ENCODE measurements around the gene EFEMP2. TPM values are rescaled to one million over a fixed set of nuclear protein-coding genes. Genes with fewer than 3 reads are reported as not detected.

The EFEMP2 gene
- total RNA-seq, 1 donor from 2014 or later = 35.0 TPM

- Histone ChIP-seq H3K4me3 (ENCODE audit: low read length in 3 of 3) (peak overlapping the region; percentile 75 to 99 (median 84)), H3K36me3 (ENCODE audit: control insufficient read depth in 3 of 3, insufficient read depth in 3 of 3, low read length in 3 of 3) (peaks cover 42 to 48% (median 46%) of the 10 kb centered on the region in 3 donors), H3K27ac (ENCODE audit: low read depth, low read length) (peak overlapping the region; percentile 95), H3K9ac (ENCODE audit: low read depth in 1 of 3, low read length in 3 of 3) (peak overlapping the region in 2 of 3 donors; percentile 97 to 99), H3K9me3 (ENCODE audit: control insufficient read depth in 3 of 3, low read length in 3 of 3) (no peaks in the 10 kb centered on the region), H3K4me1 (ENCODE audit: control insufficient read depth in 3 of 3, insufficient read depth in 3 of 3, low read length in 3 of 3) (peaks cover 32 to 43% (median 35%) of the 10 kb centered on the region in 3 donors), H3K27me3 (ENCODE audit: control insufficient read depth in 3 of 3, insufficient read depth in 3 of 3, low read length in 3 of 3) (no peaks in the 10 kb centered on the region)
Measured at GRCh38 chr11:65861533-65862183, 10.9 kb downstream of the EFEMP2 start.

DNA sequence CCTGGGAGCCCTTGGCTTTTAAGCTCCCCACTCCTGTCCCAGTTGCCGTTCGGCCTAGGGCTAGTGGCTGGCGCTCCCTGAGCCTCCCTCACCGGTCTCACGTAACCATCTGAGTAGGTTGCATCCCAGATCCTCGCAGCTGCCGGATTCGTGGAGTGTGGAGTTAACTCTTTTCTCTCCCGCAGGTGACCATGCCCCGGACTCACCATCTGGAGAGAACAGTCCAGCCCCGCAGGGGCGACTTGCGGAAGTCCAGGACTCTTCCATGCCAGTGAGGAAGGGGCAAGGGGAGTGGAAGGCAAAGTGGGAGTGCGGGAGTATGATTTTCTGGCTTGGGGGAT is 11.5 kb downstream of the EFEMP2 start:
- H3K27ac ChIP-seq (ENCODE audit: low read depth, low read length) = peak overlapping the region; percentile 95
- H3K4me3 ChIP-seq (ENCODE audit: low read length in 3 of 3) = peak overlapping the region; percentile 75 to 99 (median 84)
- H3K4me1 ChIP-seq (ENCODE audit: control insufficient read depth in 3 of 3, insufficient read depth in 3 of 3, low read length in 3 of 3) = peaks cover 38 to 49% (median 41%) of the 10 kb centered on the region in 3 donors
- H3K36me3 ChIP-seq (ENCODE audit: control insufficient read depth in 3 of 3, insufficient read depth in 3 of 3, low read length in 3 of 3) = peaks cover 44 to 45% (median 45%) of the 10 kb centered on the region in 3 donors
- peak overlapping the region; percentile 88 to 99 (median 97) for H3K9ac ChIP-seq (ENCODE audit: low read depth in 1 of 3, low read length in 3 of 3)
- no peaks in the 10 kb centered on the region for H3K27me3 ChIP-seq (ENCODE audit: control insufficient read depth in 3 of 3, insufficient read depth in 3 of 3, low read length in 3 of 3)
- no peaks in the 10 kb centered on the region for H3K9me3 ChIP-seq (ENCODE audit: control insufficient read depth in 3 of 3, low read length in 3 of 3)

- H3K27ac ChIP-seq (ENCODE audit: low read depth, low read length) = peak within 1 kb of the TSS; percentile 95
- H3K27me3 ChIP-seq (ENCODE audit: control insufficient read depth in 3 of 3, insufficient read depth in 3 of 3, low read length in 3 of 3) = no peaks in the 10 kb centered on the region
- no peaks in the 10 kb centered on the region for H3K9me3 ChIP-seq (ENCODE audit: control insufficient read depth in 3 of 3, low read length in 3 of 3)
- peak within 1 kb of the TSS; percentile 88 to 99 (median 97) for H3K9ac ChIP-seq (ENCODE audit: low read depth in 1 of 3, low read length in 3 of 3)
- H3K4me3 ChIP-seq (ENCODE audit: low read length in 3 of 3) = peak within 1 kb of the TSS; percentile 84 to 99 (median 84)
- H3K36me3 ChIP-seq (ENCODE audit: control insufficient read depth in 3 of 3, insufficient read depth in 3 of 3, low read length in 3 of 3) = peaks cover 45 to 47% (median 45%) of the 10 kb centered on the region in 3 donors
- H3K4me1 ChIP-seq (ENCODE audit: control insufficient read depth in 3 of 3, insufficient read depth in 3 of 3, low read length in 3 of 3) = peaks cover 44 to 55% (median 46%) of the 10 kb centered on the region in 3 donors
Measured at GRCh38 chr11:65860278-65861164, 12.1 kb downstream of the EFEMP2 start, which contains the start of gene MUS81. TSS of gene MUS81 (plus strand) at chr11:65860433. CDS start at chr11:65860754, 321 bp downstream.

- peak overlapping the region; percentile 75 to 99 (median 84) for H3K4me3 ChIP-seq (ENCODE audit: low read length in 3 of 3)
- H3K27me3 ChIP-seq (ENCODE audit: control insufficient read depth in 3 of 3, insufficient read depth in 3 of 3, low read length in 3 of 3) = no peaks in the 10 kb centered on the region
- H3K4me1 ChIP-seq (ENCODE audit: control insufficient read depth in 3 of 3, insufficient read depth in 3 of 3, low read length in 3 of 3) = peaks cover 46 to 59% (median 50%) of the 10 kb centered on the region in 3 donors
Measured at GRCh38 chr11:65859812-65860277, 12.8 kb downstream of the EFEMP2 start.

GRCh38 chr11:65859095-65859811 is 13.3 kb downstream of the EFEMP2 start:
- Histone ChIP-seq H3K4me1 (ENCODE audit: control insufficient read depth in 3 of 3, insufficient read depth in 3 of 3, low read length in 3 of 3) (peaks cover 46 to 61% (median 50%) of the 10 kb centered on the region in 3 donors), H3K36me3 (ENCODE audit: control insufficient read depth in 3 of 3, insufficient read depth in 3 of 3, low read length in 3 of 3) (peaks cover 45 to 46% (median 45%) of the 10 kb centered on the region in 3 donors), H3K27ac (ENCODE audit: low read depth, low read length) (peak overlapping the region; percentile 95), H3K27me3 (ENCODE audit: control insufficient read depth in 3 of 3, insufficient read depth in 3 of 3, low read length in 3 of 3) (no peaks in the 10 kb centered on the region), H3K9ac (ENCODE audit: low read depth in 1 of 3, low read length in 3 of 3) (peak overlapping the region; percentile 88 to 99 (median 97)), H3K9me3 (ENCODE audit: control insufficient read depth in 3 of 3, low read length in 3 of 3) (no peaks in the 10 kb centered on the region), H3K4me3 (ENCODE audit: low read length in 3 of 3) (peak overlapping the region; percentile 84 to 99 (median 84))

More at GRCh38 chr11:65859812-65860277, 12.8 kb downstream of the EFEMP2 start:
- Histone ChIP-seq H3K27ac (ENCODE audit: low read depth, low read length) (peak overlapping the region; percentile 95), H3K36me3 (ENCODE audit: control insufficient read depth in 3 of 3, insufficient read depth in 3 of 3, low read length in 3 of 3) (peaks cover 45 to 46% (median 45%) of the 10 kb centered on the region in 3 donors), H3K9me3 (ENCODE audit: control insufficient read depth in 3 of 3, low read length in 3 of 3) (no peaks in the 10 kb centered on the region), H3K9ac (ENCODE audit: low read depth in 1 of 3, low read length in 3 of 3) (peak overlapping the region; percentile 88 to 99 (median 97))

DNA sequence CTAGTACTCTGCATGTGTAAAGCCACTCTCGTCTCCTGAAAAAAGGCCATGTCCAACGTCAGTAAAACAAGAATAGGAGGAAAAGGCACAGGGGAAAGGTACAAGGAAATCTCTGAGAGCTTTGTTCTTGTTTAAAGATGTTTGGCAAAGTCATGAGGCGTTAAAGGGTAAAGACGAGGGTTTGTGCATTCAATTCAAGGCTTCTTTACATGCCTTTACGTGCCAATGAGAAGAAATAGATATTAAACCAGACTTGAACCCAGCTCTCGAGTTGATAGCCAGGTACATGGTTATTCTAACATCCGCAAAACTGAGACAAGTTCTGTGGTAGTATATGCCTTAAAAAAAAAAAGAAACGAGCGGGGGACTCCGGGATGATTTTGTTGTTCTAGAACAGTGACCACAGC is 13.9 kb downstream of the EFEMP2 start:
- peaks cover 45 to 46% (median 45%) of the 10 kb centered on the region in 3 donors for H3K36me3 ChIP-seq (ENCODE audit: control insufficient read depth in 3 of 3, insufficient read depth in 3 of 3, low read length in 3 of 3)
- H3K4me1 ChIP-seq (ENCODE audit: control insufficient read depth in 3 of 3, insufficient read depth in 3 of 3, low read length in 3 of 3) = peaks cover 44 to 64% (median 51%) of the 10 kb centered on the region in 3 donors

GRCh38 chr11:65857853-65858680 is 14.5 kb downstream of the EFEMP2 start, which contains the start of gene CFL1:
TSS of gene CFL1 (minus strand) at chr11:65858180. CDS start at chr11:65858099, 81 bp downstream.
- Histone ChIP-seq H3K4me3 (ENCODE audit: low read length in 3 of 3) (peak within 1 kb of the TSS; percentile 93 to 99 (median 95)), H3K27ac (ENCODE audit: low read depth, low read length) (peak within 1 kb of the TSS; percentile 95), H3K9me3 (ENCODE audit: control insufficient read depth in 3 of 3, low read length in 3 of 3) (no peaks in the 10 kb centered on the region), H3K4me1 (ENCODE audit: control insufficient read depth in 3 of 3, insufficient read depth in 3 of 3, low read length in 3 of 3) (peaks cover 44 to 64% (median 53%) of the 10 kb centered on the region in 3 donors), H3K27me3 (ENCODE audit: control insufficient read depth in 3 of 3, insufficient read depth in 3 of 3, low read length in 3 of 3) (no peaks in the 10 kb centered on the region), H3K9ac (ENCODE audit: low read depth in 1 of 3, low read length in 3 of 3) (peak within 1 kb of the TSS; percentile 88 to 99 (median 89)), H3K36me3 (ENCODE audit: control insufficient read depth in 3 of 3, insufficient read depth in 3 of 3, low read length in 3 of 3) (peaks cover 45 to 46% (median 46%) of the 10 kb centered on the region in 3 donors)

More for the DNA sequence above, 13.9 kb downstream of the EFEMP2 start:
- no peaks in the 10 kb centered on the region for H3K27me3 ChIP-seq (ENCODE audit: control insufficient read depth in 3 of 3, insufficient read depth in 3 of 3, low read length in 3 of 3)
- peak overlapping the region; percentile 84 to 99 (median 84) for H3K4me3 ChIP-seq (ENCODE audit: low read length in 3 of 3)
- peak overlapping the region; percentile 88 to 99 (median 89) for H3K9ac ChIP-seq (ENCODE audit: low read depth in 1 of 3, low read length in 3 of 3)
- peak overlapping the region; percentile 95 for H3K27ac ChIP-seq (ENCODE audit: low read depth, low read length)
- H3K9me3 ChIP-seq (ENCODE audit: control insufficient read depth in 3 of 3, low read length in 3 of 3) = no peaks in the 10 kb centered on the region

- Histone ChIP-seq H3K4me1 (ENCODE audit: control insufficient read depth in 3 of 3, insufficient read depth in 3 of 3, low read length in 3 of 3) (peaks cover 44 to 60% (median 53%) of the 10 kb centered on the region in 3 donors), H3K27ac (ENCODE audit: low read depth, low read length) (peak overlapping the region; percentile 95), H3K9me3 (ENCODE audit: control insufficient read depth in 3 of 3, low read length in 3 of 3) (no peaks in the 10 kb centered on the region), H3K9ac (ENCODE audit: low read depth in 1 of 3, low read length in 3 of 3) (peak overlapping the region; percentile 82 to 91 (median 84)), H3K4me3 (ENCODE audit: low read length in 3 of 3) (peak overlapping the region; percentile 91 to 95 (median 93)), H3K27me3 (ENCODE audit: control insufficient read depth in 3 of 3, insufficient read depth in 3 of 3, low read length in 3 of 3) (no peaks in the 10 kb centered on the region), H3K36me3 (ENCODE audit: control insufficient read depth in 3 of 3, insufficient read depth in 3 of 3, low read length in 3 of 3) (peaks cover 43 to 46% (median 46%) of the 10 kb centered on the region in 3 donors)
Measured at GRCh38 chr11:65857500-65857852, 15.1 kb downstream of the EFEMP2 start.
